ENCODE results near the gene INPP5F. TPM values are rescaled to one million over a fixed set of nuclear protein-coding genes. Genes with fewer than 3 reads are reported as not detected.

The INPP5F gene
- total and polyA plus RNA-seq, 2 donors, result 9.4 to 10.8 TPM

DNA sequence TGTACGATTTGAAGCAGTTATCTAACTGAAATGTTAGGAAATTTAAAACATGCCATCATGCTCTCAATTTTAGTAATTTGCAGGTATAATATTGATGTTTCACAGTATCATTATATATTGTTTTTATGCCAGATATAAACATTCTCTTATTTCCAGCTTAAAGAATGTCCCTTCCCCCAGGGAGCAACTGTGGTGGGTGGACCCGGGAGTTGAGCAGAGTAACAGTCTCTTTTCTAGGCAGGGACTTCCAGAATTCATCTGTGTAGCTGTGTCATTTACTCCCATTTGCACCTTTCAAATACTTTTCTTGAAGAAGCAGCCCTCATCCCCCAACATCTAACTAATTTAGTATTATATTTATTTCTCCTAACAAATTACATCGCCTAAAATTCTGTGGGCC, 9.6 kb downstream of the INPP5F start:
- H3K4me3 ChIP-seq (ENCODE audit: low read length in 2 of 2), result no peak overlapping the region
- peaks cover 0 to 3% of the 10 kb centered on the region in 2 donors for H3K4me1 ChIP-seq (ENCODE audit: control insufficient read depth in 2 of 2, insufficient read depth in 2 of 2, low read length in 2 of 2)
- H3K9me3 ChIP-seq (ENCODE audit: control insufficient read depth in 2 of 2, insufficient read depth in 1 of 2, low read length in 1 of 2), result no peaks in the 10 kb centered on the region
- H3K27ac ChIP-seq (ENCODE audit: low read depth in 1 of 2, low read length in 1 of 2), result no peak overlapping the region
- H3K36me3 ChIP-seq (ENCODE audit: control insufficient read depth in 2 of 2, insufficient read depth in 2 of 2, low read length in 1 of 2), result no peaks in the 10 kb centered on the region
- no peak for DNase-seq (ENCODE audit: low read depth in 6 of 9, low spot score in 9 of 9)
- no peaks in the 10 kb centered on the region for H3K27me3 ChIP-seq (ENCODE audit: control insufficient read depth in 2 of 2, insufficient read depth in 1 of 2, low read length in 1 of 2)
- WGBS, result 96% methylated on average over 3 of the region's 3 CpGs

GRCh38 chr10:119736220-119736619, 10.4 kb downstream of the INPP5F start:
- Histone ChIP-seq H3K36me3 (ENCODE audit: control insufficient read depth in 2 of 2, insufficient read depth in 2 of 2, low read length in 1 of 2) (no peaks in the 10 kb centered on the region), H3K27me3 (ENCODE audit: control insufficient read depth in 2 of 2, insufficient read depth in 1 of 2, low read length in 1 of 2) (no peaks in the 10 kb centered on the region), H3K4me3 (ENCODE audit: low read length in 2 of 2) (no peak overlapping the region), H3K4me1 (ENCODE audit: control insufficient read depth in 2 of 2, insufficient read depth in 2 of 2, low read length in 2 of 2) (peaks cover 0 to 3% of the 10 kb centered on the region in 2 donors), H3K9me3 (ENCODE audit: control insufficient read depth in 2 of 2, insufficient read depth in 1 of 2, low read length in 1 of 2) (no peaks in the 10 kb centered on the region), H3K27ac (ENCODE audit: low read depth in 1 of 2, low read length in 1 of 2) (no peak overlapping the region)
- WGBS, result 100% methylated on average over 1 of the region's 1 CpG
- no peak for DNase-seq (ENCODE audit: low read depth in 6 of 9, low spot score in 9 of 9)

- H3K27ac ChIP-seq (ENCODE audit: low read depth in 1 of 2, low read length in 1 of 2), result no peak overlapping the region
- 60% methylated on average over 2 of the region's 2 CpGs for WGBS
- H3K36me3 ChIP-seq (ENCODE audit: control insufficient read depth in 2 of 2, insufficient read depth in 2 of 2, low read length in 1 of 2), result no peaks in the 10 kb centered on the region
- H3K27me3 ChIP-seq (ENCODE audit: control insufficient read depth in 2 of 2, insufficient read depth in 1 of 2, low read length in 1 of 2), result no peaks in the 10 kb centered on the region
- H3K9me3 ChIP-seq (ENCODE audit: control insufficient read depth in 2 of 2, insufficient read depth in 1 of 2, low read length in 1 of 2), result no peaks in the 10 kb centered on the region
- H3K4me3 ChIP-seq (ENCODE audit: low read length in 2 of 2), result no peak overlapping the region
- peaks cover 0 to 3% of the 10 kb centered on the region in 2 donors for H3K4me1 ChIP-seq (ENCODE audit: control insufficient read depth in 2 of 2, insufficient read depth in 2 of 2, low read length in 2 of 2)
- DNase-seq (ENCODE audit: low read depth in 6 of 9, low spot score in 9 of 9), result no peak
Observed at GRCh38 chr10:119737039-119737663, 11.3 kb downstream of the INPP5F start.

GRCh38 chr10:119737823-119738222, 12.0 kb downstream of the INPP5F start:
- WGBS, result 65% methylated on average over 1 of the region's 1 CpG
- DNase-seq (ENCODE audit: low read depth in 6 of 9, low spot score in 9 of 9), result no peak

DNA sequence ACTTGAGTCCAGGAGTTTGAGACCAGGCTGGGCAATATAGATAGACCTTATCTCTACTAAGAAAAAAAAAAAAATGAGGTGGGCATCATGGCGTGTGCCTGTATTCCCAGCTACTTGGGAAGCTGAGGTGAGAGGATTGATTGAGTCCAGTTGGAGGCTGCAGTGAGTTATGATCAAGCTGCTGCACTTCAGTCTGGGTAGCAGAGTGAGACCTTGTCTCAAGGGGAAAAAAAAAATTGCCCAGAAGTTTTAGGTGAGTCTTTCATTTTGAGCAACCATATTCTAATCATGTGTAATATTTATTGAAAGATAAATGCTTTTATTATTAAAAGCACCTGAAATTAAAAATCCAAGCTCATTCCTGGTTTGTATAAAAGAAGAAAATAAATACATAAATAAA, 13.1 kb downstream of the INPP5F start:
- Histone ChIP-seq H3K27ac (ENCODE audit: low read depth in 1 of 2, low read length in 1 of 2) (no peak overlapping the region), H3K36me3 (ENCODE audit: control insufficient read depth in 2 of 2, insufficient read depth in 2 of 2, low read length in 1 of 2) (no peaks in the 10 kb centered on the region), H3K9me3 (ENCODE audit: control insufficient read depth in 2 of 2, insufficient read depth in 1 of 2, low read length in 1 of 2) (no peaks in the 10 kb centered on the region), H3K4me3 (ENCODE audit: low read length in 2 of 2) (no peak overlapping the region), H3K27me3 (ENCODE audit: control insufficient read depth in 2 of 2, insufficient read depth in 1 of 2, low read length in 1 of 2) (no peaks in the 10 kb centered on the region), H3K4me1 (ENCODE audit: control insufficient read depth in 2 of 2, insufficient read depth in 2 of 2, low read length in 2 of 2) (peaks cover 0 to 3% of the 10 kb centered on the region in 2 donors)
- WGBS, result 95% methylated on average over 1 of the region's 1 CpG
- no peak for DNase-seq (ENCODE audit: low read depth in 6 of 9, low spot score in 9 of 9)

More at GRCh38 chr10:119737823-119738222, 12.0 kb downstream of the INPP5F start:
- Histone ChIP-seq H3K4me3 (ENCODE audit: low read length in 2 of 2) (no peak overlapping the region), H3K27me3 (ENCODE audit: control insufficient read depth in 2 of 2, insufficient read depth in 1 of 2, low read length in 1 of 2) (no peaks in the 10 kb centered on the region), H3K36me3 (ENCODE audit: control insufficient read depth in 2 of 2, insufficient read depth in 2 of 2, low read length in 1 of 2) (no peaks in the 10 kb centered on the region), H3K9me3 (ENCODE audit: control insufficient read depth in 2 of 2, insufficient read depth in 1 of 2, low read length in 1 of 2) (no peaks in the 10 kb centered on the region), H3K4me1 (ENCODE audit: control insufficient read depth in 2 of 2, insufficient read depth in 2 of 2, low read length in 2 of 2) (peaks cover 0 to 3% of the 10 kb centered on the region in 2 donors), H3K27ac (ENCODE audit: low read depth in 1 of 2, low read length in 1 of 2) (no peak overlapping the region)

- Histone ChIP-seq H3K27me3 (ENCODE audit: control insufficient read depth in 2 of 2, insufficient read depth in 1 of 2, low read length in 1 of 2) (no peaks in the 10 kb centered on the region), H3K27ac (ENCODE audit: low read depth in 1 of 2, low read length in 1 of 2) (no peak overlapping the region), H3K4me3 (ENCODE audit: low read length in 2 of 2) (no peak overlapping the region), H3K9me3 (ENCODE audit: control insufficient read depth in 2 of 2, insufficient read depth in 1 of 2, low read length in 1 of 2) (no peaks in the 10 kb centered on the region), H3K4me1 (ENCODE audit: control insufficient read depth in 2 of 2, insufficient read depth in 2 of 2, low read length in 2 of 2) (peaks cover 0 to 3% of the 10 kb centered on the region in 2 donors), H3K36me3 (ENCODE audit: control insufficient read depth in 2 of 2, insufficient read depth in 2 of 2, low read length in 1 of 2) (no peaks in the 10 kb centered on the region)
- DNase-seq (ENCODE audit: low read depth in 6 of 9, low spot score in 9 of 9), result no peak
- WGBS, result 97% methylated on average over 3 of the region's 3 CpGs
Observed at GRCh38 chr10:119740096-119740495, 14.2 kb downstream of the INPP5F start.

DNA sequence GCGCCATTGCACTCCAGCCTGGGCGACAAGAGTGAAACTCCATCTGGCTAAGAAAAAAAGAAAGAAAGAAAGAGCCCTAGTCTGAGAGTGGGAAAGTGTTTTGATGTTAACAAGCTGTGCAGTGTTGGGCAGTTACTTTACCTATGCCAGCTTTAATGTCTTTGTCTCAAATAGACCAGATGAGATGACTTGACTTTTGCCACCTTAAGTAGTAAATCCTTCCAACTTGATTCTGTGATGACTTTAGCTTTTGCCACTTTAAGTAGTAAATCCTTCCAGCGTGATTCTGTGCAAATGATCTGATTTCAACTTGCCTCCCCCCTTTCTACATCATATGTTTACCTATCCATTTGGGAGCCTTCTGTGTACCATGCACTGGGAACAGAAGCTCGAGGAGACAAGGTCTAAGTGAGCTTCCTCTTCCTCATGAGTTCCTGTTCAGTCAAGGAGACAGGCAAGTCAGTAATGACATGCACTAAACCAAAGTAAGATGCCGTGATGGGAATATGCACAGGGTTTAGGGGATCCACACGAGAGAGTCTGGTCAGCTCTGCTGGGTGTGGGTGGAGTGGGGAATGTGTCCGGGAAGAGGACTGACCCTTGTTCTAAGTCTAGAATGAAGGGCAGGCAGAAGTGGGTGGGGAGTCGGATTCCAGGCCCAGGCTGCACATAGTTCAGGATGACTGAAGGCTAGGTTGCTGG, 17.2 kb downstream of the INPP5F start:
- no peak overlapping the region for H3K27ac ChIP-seq (ENCODE audit: low read depth in 1 of 2, low read length in 1 of 2)

GRCh38 chr10:119747940-119748339, 22.1 kb downstream of the INPP5F start:
- Histone ChIP-seq H3K27ac (ENCODE audit: low read depth in 1 of 2, low read length in 1 of 2) (no peak overlapping the region), H3K9me3 (ENCODE audit: control insufficient read depth in 2 of 2, insufficient read depth in 1 of 2, low read length in 1 of 2) (no peaks in the 10 kb centered on the region), H3K36me3 (ENCODE audit: control insufficient read depth in 2 of 2, insufficient read depth in 2 of 2, low read length in 1 of 2) (peaks cover 0 to 2% of the 10 kb centered on the region in 2 donors), H3K27me3 (ENCODE audit: control insufficient read depth in 2 of 2, insufficient read depth in 1 of 2, low read length in 1 of 2) (no peaks in the 10 kb centered on the region), H3K4me1 (ENCODE audit: control insufficient read depth in 2 of 2, insufficient read depth in 2 of 2, low read length in 2 of 2) (no peaks in the 10 kb centered on the region), H3K4me3 (ENCODE audit: low read length in 2 of 2) (no peak overlapping the region)
- DNase-seq (ENCODE audit: low read depth in 6 of 9, low spot score in 9 of 9), result no peak
- 97% methylated on average over 12 of the region's 12 CpGs for WGBS

More for the DNA sequence above, 17.2 kb downstream of the INPP5F start:
- H3K4me3 ChIP-seq (ENCODE audit: low read length in 2 of 2), result no peak overlapping the region
- no peaks in the 10 kb centered on the region for H3K4me1 ChIP-seq (ENCODE audit: control insufficient read depth in 2 of 2, insufficient read depth in 2 of 2, low read length in 2 of 2)
- no peaks in the 10 kb centered on the region for H3K36me3 ChIP-seq (ENCODE audit: control insufficient read depth in 2 of 2, insufficient read depth in 2 of 2, low read length in 1 of 2)
- WGBS, result 89% methylated on average over 8 of the region's 8 CpGs
- no peaks in the 10 kb centered on the region for H3K27me3 ChIP-seq (ENCODE audit: control insufficient read depth in 2 of 2, insufficient read depth in 1 of 2, low read length in 1 of 2)
- no peak for DNase-seq (ENCODE audit: low read depth in 6 of 9, low spot score in 9 of 9)
- H3K9me3 ChIP-seq (ENCODE audit: control insufficient read depth in 2 of 2, insufficient read depth in 1 of 2, low read length in 1 of 2), result no peaks in the 10 kb centered on the region

DNA sequence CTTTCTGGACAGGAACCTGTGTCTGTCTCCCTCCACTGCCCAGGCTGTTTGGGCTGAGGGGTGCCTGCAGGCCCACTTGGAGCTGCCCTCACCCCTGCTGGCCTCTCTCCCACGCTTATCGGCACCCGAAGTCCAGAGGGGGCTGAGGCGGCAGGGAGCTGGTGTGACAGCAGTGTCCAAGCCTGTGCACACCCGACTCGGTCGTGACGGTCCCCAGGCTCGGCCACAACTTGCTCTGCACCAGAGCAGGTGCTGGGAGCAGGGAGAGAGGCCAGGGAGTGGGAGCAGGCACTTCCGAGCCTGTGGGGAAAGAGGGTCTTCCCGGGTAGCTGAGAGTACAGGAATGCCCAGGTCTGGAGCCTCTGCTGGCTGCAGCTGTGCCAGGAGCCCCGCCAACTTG, 23.0 kb downstream of the INPP5F start:
- no peak for DNase-seq (ENCODE audit: low read depth in 6 of 9, low spot score in 9 of 9)
- Histone ChIP-seq H3K4me3 (ENCODE audit: low read length in 2 of 2) (no peak overlapping the region), H3K9me3 (ENCODE audit: control insufficient read depth in 2 of 2, insufficient read depth in 1 of 2, low read length in 1 of 2) (no peaks in the 10 kb centered on the region), H3K4me1 (ENCODE audit: control insufficient read depth in 2 of 2, insufficient read depth in 2 of 2, low read length in 2 of 2) (no peaks in the 10 kb centered on the region), H3K36me3 (ENCODE audit: control insufficient read depth in 2 of 2, insufficient read depth in 2 of 2, low read length in 1 of 2) (peaks cover 0 to 2% of the 10 kb centered on the region in 2 donors), H3K27me3 (ENCODE audit: control insufficient read depth in 2 of 2, insufficient read depth in 1 of 2, low read length in 1 of 2) (no peaks in the 10 kb centered on the region), H3K27ac (ENCODE audit: low read depth in 1 of 2, low read length in 1 of 2) (no peak overlapping the region)
- 90% methylated on average over 12 of the region's 12 CpGs for WGBS

Measured in thymus (tissue), 11 donors.